Heart left ventricle (tissue), 16 donors: Measurements from ENCODE around the gene BFSP2. TPM values are rescaled to one million over a fixed set of nuclear protein-coding genes. Genes with fewer than 3 reads are reported as not detected.

Source experiments
- ATAC-seq, 4 donors: fragments of 200-7000 bp; cut with Tn5 transposase; one replicate each; pipeline ENCODE4 v1.9.1; 2020 to 2022; ENCODE audit warnings: moderate library complexity in 4 of 4, mild to moderate bottlenecking in 3 of 4, moderate number of reproducible peaks in 1 of 4
- DNase-seq, 5 donors: peaks; one replicate each; pipeline ENCODE4 v3.0.0-alpha.2; 2020
- H3K27ac ChIP-seq, 12 donors: fragments of 200-600 bp; sonication (generic) in 4 of 12; one replicate each; pipeline versions ENCODE4 v1.5.0 to v1.8.0; 2016 to 2022; ENCODE audit warnings: mild to moderate bottlenecking in 2 of 12
- H3K27me3 ChIP-seq, 9 donors: fragments of 200-600 bp; sonication (generic) in 2 of 9; one replicate each; pipeline versions ENCODE4 v1.5.1 to v1.8.0; 2016 to 2022; ENCODE audit warnings: mild to moderate bottlenecking in 3 of 9
- H3K36me3 ChIP-seq, 9 donors: fragments of 200-600 bp; sonication (generic) in 2 of 9; one replicate each; pipeline versions ENCODE4 v1.5.0 to v1.8.0; 2018 to 2022; ENCODE audit warnings: mild to moderate bottlenecking in 2 of 9
- H3K4me1 ChIP-seq, 12 donors: fragments of 200-600 bp; sonication (generic) in 4 of 12; one replicate each; pipeline versions ENCODE4 v1.5.0 to v1.8.0; 2016 to 2022; ENCODE audit warnings: mild to moderate bottlenecking in 3 of 12
- H3K4me3 ChIP-seq, 12 donors: fragments of 200-600 bp; sonication (generic) in 4 of 12; one replicate each; pipeline versions ENCODE4 v1.5.0 to v1.8.0; 2017 to 2022; ENCODE audit warnings: mild to moderate bottlenecking in 9 of 12, moderate library complexity in 4 of 12
- H3K9me3 ChIP-seq, 12 donors: fragments of 200-600 bp; sonication (generic) in 4 of 12; one replicate each; pipeline versions ENCODE4 v1.5.0 to v1.8.0; 2016 to 2022; ENCODE audit warnings: mild to moderate bottlenecking in 1 of 12
- POLR2A ChIP-seq, 2 donors: fragments of 450-650 bp; IDR thresholded peaks; one replicate each; pipeline ENCODE4 v1.6.1; 2017; ENCODE audit warnings: antibody characterized with exemption in 2 of 2, mild to moderate bottlenecking in 2 of 2, moderate library complexity in 2 of 2
- WGBS, 4 donors: extraction: QIAGEN DNeasy Blood & Tissue Kit in 2 of 4; methylation state at CpG; one replicate each; pipeline versions ENCODE4 v1.1.5 to v1.1.7; 2013 to 2018; 5-methylcytosine and 5-hydroxymethylcytosine counted together
- intact Hi-C, 10 donors: fragments of 100-400 bp; cut with DNase I; formaldehyde crosslinking; loops; one replicate each; pipeline versions ENCODE4 v1.11.1 to v1.14.2; 2022
- polyA plus RNA-seq, 2 donors: library from polyadenylated mRNA; stranded (reverse); fragments of 200-250 nt; gene quantifications; one replicate each; pipeline ENCODE4 v1.2.3, GENCODE V29; 2013
- total RNA-seq, 9 donors: library from RNA; depleted of rRNA in 2 of 9; stranded (reverse); fragments of >200 nt in 2 of 9; fragmentation: NEBNext Ultra II Directional in 3 of 9; extraction: Animal tissue kit (Norgen Biotek cat#: 25700) in 3 of 9; gene quantifications; one replicate each; pipeline versions ENCODE4 v1.1.0 to v1.2.4, GENCODE V29; 2016 to 2023
- TF ChIP-seq, protein P1 (sequence below), 12 donors: fragments of 200-600 bp; sonication (generic) in 4 of 12; IDR thresholded peaks; one replicate each; pipeline versions ENCODE4 v1.5.0 to v1.8.0; 2018 to 2022; ENCODE audit warnings: antibody characterized with exemption in 12 of 12, mild to moderate bottlenecking in 5 of 12
- donor health status: ischemic (EF 13 %, LVEDD 7.1; RV severe dilation, severe dysfunction).
- donor health status: healthy with polysubstance abuse.
- donor health status: DM: no; HTN: yes; CAD: no.
- donor health status: DM: no; HTN: no; CAD: no.
- donor health status: ischemic (EF 25% LVEDD 6.9; RV normal size, moderate dysfunction).
- donor health status: ischemic (EF 25% LVEDD 5.7; RV mildly dilated, moderate dysfunction).
- donor health status: healthy.
- donor health status: DM: yes; HTN: yes; CAD: no.
- donor health status: ischemic (EF 35%, LVEDD 5.7; RV mildly dilated, moderate dysfunction).
- donor health status: nonischemic (EF 11% LVEDD 7.7; RV severe dilation, severe dysfunction).
- donor health status: DM: yes; HTN: yes; CAD: no.
- donor health status: PGD.
- donor health status: ischemic (EF 29% LVEDD 5.4; RV normal size, mild dysfunction).
- donor health status: nonischemic (EF 23%, LVEDD 6.1; RV moderate dilation, normal function).

Gene BFSP2
- total and polyA plus RNA-seq, 11 donors = not detected

DNA sequence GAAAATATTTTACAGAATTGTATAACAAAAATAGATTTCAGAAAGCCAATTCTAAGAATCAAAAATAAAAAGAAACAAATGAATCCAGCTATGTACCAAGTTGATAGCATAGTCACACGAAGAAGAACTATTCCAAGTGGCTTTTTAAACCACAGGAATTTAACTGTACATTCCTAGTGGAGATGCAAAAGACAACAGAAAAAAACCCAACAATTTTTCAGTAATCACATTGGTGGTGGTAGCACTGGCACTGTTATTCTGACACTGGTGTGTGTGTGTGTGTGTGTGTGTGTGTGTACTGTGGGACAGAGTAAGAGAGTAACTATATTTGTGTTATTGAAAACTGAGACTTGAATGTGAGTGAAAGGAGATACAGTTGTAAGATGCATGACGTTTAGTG lies 9.1 kb downstream of the BFSP2 start:
- 61 to 70% (median 68%) methylated on average over 2 of the region's 2 CpGs for WGBS, 4 donors
- TF ChIP-seq, protein P1, sequence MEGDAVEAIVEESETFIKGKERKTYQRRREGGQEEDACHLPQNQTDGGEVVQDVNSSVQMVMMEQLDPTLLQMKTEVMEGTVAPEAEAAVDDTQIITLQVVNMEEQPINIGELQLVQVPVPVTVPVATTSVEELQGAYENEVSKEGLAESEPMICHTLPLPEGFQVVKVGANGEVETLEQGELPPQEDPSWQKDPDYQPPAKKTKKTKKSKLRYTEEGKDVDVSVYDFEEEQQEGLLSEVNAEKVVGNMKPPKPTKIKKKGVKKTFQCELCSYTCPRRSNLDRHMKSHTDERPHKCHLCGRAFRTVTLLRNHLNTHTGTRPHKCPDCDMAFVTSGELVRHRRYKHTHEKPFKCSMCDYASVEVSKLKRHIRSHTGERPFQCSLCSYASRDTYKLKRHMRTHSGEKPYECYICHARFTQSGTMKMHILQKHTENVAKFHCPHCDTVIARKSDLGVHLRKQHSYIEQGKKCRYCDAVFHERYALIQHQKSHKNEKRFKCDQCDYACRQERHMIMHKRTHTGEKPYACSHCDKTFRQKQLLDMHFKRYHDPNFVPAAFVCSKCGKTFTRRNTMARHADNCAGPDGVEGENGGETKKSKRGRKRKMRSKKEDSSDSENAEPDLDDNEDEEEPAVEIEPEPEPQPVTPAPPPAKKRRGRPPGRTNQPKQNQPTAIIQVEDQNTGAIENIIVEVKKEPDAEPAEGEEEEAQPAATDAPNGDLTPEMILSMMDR (IDR thresholded peaks at IDR 0.05) = no peak
- TF ChIP-seq POLR2A (IDR thresholded peaks at IDR 0.05) = no peak
- ATAC-seq (no peak), DNase-seq (no peak)
- peaks cover 0 to 21% (median 4%) of the 10 kb centered on the region in 9 donors for H3K27me3 ChIP-seq
- no peak overlapping the region for H3K27ac ChIP-seq
- H3K4me3 ChIP-seq = no peak overlapping the region
- no peaks in the 10 kb centered on the region for H3K9me3 ChIP-seq
- peaks cover 0 to 9% (median 2%) of the 10 kb centered on the region in 12 donors for H3K4me1 ChIP-seq
- H3K36me3 ChIP-seq = no peaks in the 10 kb centered on the region
- intact Hi-C loops = no loop called here

DNA sequence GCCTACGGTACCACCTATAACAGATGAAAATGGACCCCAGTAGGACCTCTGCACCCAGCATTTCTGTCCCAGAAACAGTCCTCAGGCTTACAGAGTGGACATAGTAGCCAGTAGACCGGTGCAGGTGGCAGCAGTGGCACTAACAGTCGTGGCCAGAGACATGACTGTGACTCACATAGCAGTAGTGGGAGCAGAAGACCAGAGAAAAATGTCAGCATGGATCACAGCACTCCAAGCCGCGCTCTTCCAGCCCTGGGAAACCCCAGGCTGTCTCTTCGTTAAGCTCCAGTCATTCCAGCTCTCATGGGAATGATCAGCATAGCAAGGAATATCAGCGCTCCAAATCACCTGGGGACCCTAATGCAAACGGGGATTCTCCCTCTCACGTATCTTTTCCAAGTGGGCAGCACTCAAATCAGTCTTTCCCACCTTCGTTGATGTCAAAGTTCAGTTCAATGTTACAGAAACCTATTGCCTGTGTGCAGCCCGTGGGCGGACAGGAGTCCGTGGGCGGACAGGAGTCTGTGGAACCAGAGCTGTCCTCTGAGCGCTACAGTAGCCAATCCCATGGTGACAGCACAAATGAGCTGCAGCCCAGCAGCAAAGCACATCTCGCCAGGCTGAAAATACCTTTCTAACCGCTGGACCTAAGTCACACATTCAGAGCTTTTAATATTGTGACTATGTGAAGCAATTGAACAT lies 10.5 kb downstream of the BFSP2 start:
- Histone ChIP-seq H3K27me3 (peaks cover 0 to 21% (median 4%) of the 10 kb centered on the region in 9 donors), H3K4me3 (no peak overlapping the region), H3K27ac (no peak overlapping the region), H3K9me3 (no peaks in the 10 kb centered on the region), H3K4me1 (peaks cover 0 to 9% (median 2%) of the 10 kb centered on the region in 12 donors), H3K36me3 (no peaks in the 10 kb centered on the region)
- ATAC-seq (no peak), DNase-seq (no peak)
- TF ChIP-seq, protein P1 (IDR thresholded peaks at IDR 0.05) = no peak
- no peak for TF ChIP-seq POLR2A (IDR thresholded peaks at IDR 0.05)
- intact Hi-C loops = no loop called here
- WGBS, 4 donors = 70 to 77% (median 72%) methylated on average over 16 to 17 of the region's 17 CpGs

DNA sequence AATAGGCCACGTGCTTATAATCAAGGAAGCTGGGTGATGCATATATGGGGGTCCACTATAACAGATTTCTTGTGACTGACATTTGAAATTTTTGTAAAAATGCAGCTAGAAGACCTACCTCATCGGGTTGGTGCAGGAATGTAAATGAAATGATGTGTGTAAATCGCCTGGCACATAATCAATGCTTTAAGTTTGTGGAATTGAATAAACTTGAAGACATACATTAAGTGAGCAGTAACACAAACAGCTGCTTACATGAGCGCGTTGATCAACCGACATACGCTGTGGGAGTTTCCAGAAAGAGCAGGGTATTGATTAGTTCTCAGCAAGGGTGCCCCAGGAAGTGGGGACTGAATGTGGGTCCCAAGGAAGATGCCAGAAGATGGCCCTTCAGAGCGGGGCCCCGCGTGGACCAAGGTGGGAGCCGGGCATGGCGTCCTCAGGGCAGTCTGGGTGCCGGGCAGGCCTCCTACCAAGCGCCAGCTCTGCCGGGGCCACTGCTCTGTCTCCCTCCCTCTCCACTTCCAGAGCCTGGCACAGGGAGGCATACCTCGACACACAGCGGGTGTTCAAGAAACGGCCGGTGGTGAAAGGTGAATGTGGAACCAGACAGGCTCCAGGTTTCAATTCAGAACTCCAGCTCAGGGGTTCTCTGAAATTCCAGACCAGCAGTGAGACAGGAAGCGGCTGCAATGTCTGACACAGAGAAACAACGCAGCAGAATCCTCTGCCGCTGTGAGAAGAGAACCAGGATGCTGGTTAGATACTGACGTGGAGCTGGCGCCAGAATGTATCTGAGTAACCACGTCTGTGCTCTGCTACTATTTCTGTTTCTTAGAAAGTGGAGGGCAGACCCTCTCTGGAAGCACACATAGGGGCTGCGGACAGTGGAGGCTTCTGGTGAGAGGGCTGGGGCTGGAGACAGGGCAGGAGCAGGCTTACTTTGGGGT lies 12.6 kb downstream of the BFSP2 start:
- Histone ChIP-seq H3K27me3 (peaks cover 0 to 15% (median 4%) of the 10 kb centered on the region in 9 donors), H3K9me3 (no peaks in the 10 kb centered on the region), H3K36me3 (no peaks in the 10 kb centered on the region), H3K4me3 (peak overlapping the region in 4 of 12 donors; percentile 0 to 37 (median 30)), H3K4me1 (peaks cover 0 to 9% (median 2%) of the 10 kb centered on the region in 12 donors), H3K27ac (peak overlapping the region in 1 of 12 donors; percentile 58)
- intact Hi-C loops = no loop called here
- WGBS, 4 donors = 55 to 61% (median 58%) methylated on average over 25 to 26 of the region's 26 CpGs
- peak in 3 of 4 donors; percentile 39 to 77 (median 55) for ATAC-seq
- TF ChIP-seq, protein P1 (IDR thresholded peaks at IDR 0.05) = no peak
- no peak for TF ChIP-seq POLR2A (IDR thresholded peaks at IDR 0.05)
- DNase-seq = no peak
